ENCODE data around the gene RNASE9. TPM values are rescaled to one million over a fixed set of nuclear protein-coding genes. Genes with fewer than 3 reads are reported as not detected.
"Not testable (repeated sequence)": the region's sequence is repeated elsewhere in the genome, so short reads cannot be mapped to it uniquely, and the experiment has no call there.

The RNASE9 gene
- total and polyA plus RNA-seq, 4 donors: not detected

- no peak for DNase-seq (ENCODE audit: low spot score)
- TF ChIP-seq, protein P1, sequence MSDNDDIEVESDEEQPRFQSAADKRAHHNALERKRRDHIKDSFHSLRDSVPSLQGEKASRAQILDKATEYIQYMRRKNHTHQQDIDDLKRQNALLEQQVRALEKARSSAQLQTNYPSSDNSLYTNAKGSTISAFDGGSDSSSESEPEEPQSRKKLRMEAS (IDR thresholded peaks at IDR 0.05): no peak
- TF ChIP-seq HNF4A (conservative IDR thresholded peaks at IDR 0.05) (peak in 1 of 2 donors; percentile 55), RAD21 (IDR thresholded peaks at IDR 0.05) (peak in 1 of 2 donors; percentile 17), SP1 (IDR thresholded peaks at IDR 0.05) (no peak)
- WGBS: 56% methylated on average over 9 of the region's 9 CpGs
- Histone ChIP-seq H3K27me3 (ENCODE audit: control insufficient read depth in 4 of 4, insufficient read depth in 4 of 4, low read length in 3 of 4) (no peaks in the 10 kb centered on the region), H3K4me3 (ENCODE audit: low read depth in 1 of 3, low read length in 3 of 3) (no peak overlapping the region), H3K36me3 (ENCODE audit: control insufficient read depth in 4 of 4, insufficient read depth in 3 of 4, low read depth in 1 of 4, low read length in 3 of 4) (no peaks in the 10 kb centered on the region), H3K9me3 (ENCODE audit: control insufficient read depth in 4 of 4, low read length in 3 of 4) (no peaks in the 10 kb centered on the region), H3K4me1 (ENCODE audit: control insufficient read depth in 4 of 4, insufficient read depth in 4 of 4, low read length in 3 of 4) (peaks cover 0 to 15% (median 0%) of the 10 kb centered on the region in 4 donors), H3K9ac (ENCODE audit: low read depth in 1 of 2, low read length in 2 of 2) (no peak overlapping the region), H3K27ac (ENCODE audit: low read depth in 1 of 2, low read length in 2 of 2) (no peak overlapping the region)
Measured at GRCh38 chr14:20602583-20602982, 41.7 kb upstream of the RNASE9 start.

GRCh38 chr14:20601522-20601921, 40.7 kb upstream of the RNASE9 start:
- Histone ChIP-seq H3K9me3 (ENCODE audit: control insufficient read depth in 4 of 4, low read length in 3 of 4) (no peaks in the 10 kb centered on the region), H3K4me3 (ENCODE audit: low read depth in 1 of 3, low read length in 3 of 3) (no peak overlapping the region), H3K36me3 (ENCODE audit: control insufficient read depth in 4 of 4, insufficient read depth in 3 of 4, low read depth in 1 of 4, low read length in 3 of 4) (no peaks in the 10 kb centered on the region), H3K27ac (ENCODE audit: low read depth in 1 of 2, low read length in 2 of 2) (no peak overlapping the region), H3K27me3 (ENCODE audit: control insufficient read depth in 4 of 4, insufficient read depth in 4 of 4, low read length in 3 of 4) (no peaks in the 10 kb centered on the region), H3K4me1 (ENCODE audit: control insufficient read depth in 4 of 4, insufficient read depth in 4 of 4, low read length in 3 of 4) (peaks cover 0 to 11% (median 0%) of the 10 kb centered on the region in 4 donors), H3K9ac (ENCODE audit: low read depth in 1 of 2, low read length in 2 of 2) (no peak overlapping the region)
- no peak for TF ChIP-seq JUND (IDR thresholded peaks at IDR 0.05)
- TF ChIP-seq FOXA2 (IDR thresholded peaks at IDR 0.05): no peak
- TF ChIP-seq EGR1 (IDR thresholded peaks at IDR 0.05; ENCODE audit: low read depth in 2 of 2): no peak
- TF ChIP-seq ATF3 (IDR thresholded peaks at IDR 0.05): no peak
- TF ChIP-seq GABPA (IDR thresholded peaks at IDR 0.05 in 1 of 2, conservative IDR thresholded peaks at IDR 0.05 in 1 of 2): no peak
- TF ChIP-seq, protein P2, sequence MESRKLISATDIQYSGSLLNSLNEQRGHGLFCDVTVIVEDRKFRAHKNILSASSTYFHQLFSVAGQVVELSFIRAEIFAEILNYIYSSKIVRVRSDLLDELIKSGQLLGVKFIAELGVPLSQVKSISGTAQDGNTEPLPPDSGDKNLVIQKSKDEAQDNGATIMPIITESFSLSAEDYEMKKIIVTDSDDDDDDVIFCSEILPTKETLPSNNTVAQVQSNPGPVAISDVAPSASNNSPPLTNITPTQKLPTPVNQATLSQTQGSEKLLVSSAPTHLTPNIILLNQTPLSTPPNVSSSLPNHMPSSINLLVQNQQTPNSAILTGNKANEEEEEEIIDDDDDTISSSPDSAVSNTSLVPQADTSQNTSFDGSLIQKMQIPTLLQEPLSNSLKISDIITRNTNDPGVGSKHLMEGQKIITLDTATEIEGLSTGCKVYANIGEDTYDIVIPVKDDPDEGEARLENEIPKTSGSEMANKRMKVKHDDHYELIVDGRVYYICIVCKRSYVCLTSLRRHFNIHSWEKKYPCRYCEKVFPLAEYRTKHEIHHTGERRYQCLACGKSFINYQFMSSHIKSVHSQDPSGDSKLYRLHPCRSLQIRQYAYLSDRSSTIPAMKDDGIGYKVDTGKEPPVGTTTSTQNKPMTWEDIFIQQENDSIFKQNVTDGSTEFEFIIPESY (IDR thresholded peaks at IDR 0.05): no peak
- no peak for TF ChIP-seq HNF4G (IDR thresholded peaks at IDR 0.05)
- TF ChIP-seq YY1 (IDR thresholded peaks at IDR 0.05): no peak
- 82% methylated on average over 12 of the region's 12 CpGs for WGBS
- DNase-seq (ENCODE audit: low spot score): no peak

DNA sequence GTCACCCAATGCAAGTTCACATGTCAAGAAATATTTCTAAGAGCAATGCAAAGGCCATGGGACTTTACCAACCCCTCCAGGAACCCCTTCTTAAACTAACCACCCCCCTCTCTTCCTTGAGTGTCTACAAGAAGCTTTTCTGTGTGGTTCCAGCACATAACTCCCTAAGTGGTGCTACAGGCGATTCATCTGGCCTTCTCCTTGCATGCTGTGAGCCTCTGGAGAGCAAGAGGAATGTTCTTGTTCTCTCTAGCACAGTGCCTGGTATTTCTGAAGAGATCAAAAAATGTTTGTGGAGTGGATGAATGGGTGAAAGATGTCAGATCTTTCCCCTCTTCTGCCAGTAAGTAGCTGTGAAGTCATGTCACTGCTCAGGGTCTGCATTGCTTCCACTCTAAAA, 36.3 kb upstream of the RNASE9 start:
- DNase-seq (ENCODE audit: low spot score): no peak
- Histone ChIP-seq H3K27me3 (ENCODE audit: control insufficient read depth in 4 of 4, insufficient read depth in 4 of 4, low read length in 3 of 4) (no peaks in the 10 kb centered on the region), H3K36me3 (ENCODE audit: control insufficient read depth in 4 of 4, insufficient read depth in 3 of 4, low read depth in 1 of 4, low read length in 3 of 4) (no peaks in the 10 kb centered on the region), H3K27ac (ENCODE audit: low read depth in 1 of 2, low read length in 2 of 2) (no peak overlapping the region), H3K9me3 (ENCODE audit: control insufficient read depth in 4 of 4, low read length in 3 of 4) (no peaks in the 10 kb centered on the region), H3K4me3 (ENCODE audit: low read depth in 1 of 3, low read length in 3 of 3) (no peak overlapping the region), H3K9ac (ENCODE audit: low read depth in 1 of 2, low read length in 2 of 2) (no peak overlapping the region), H3K4me1 (ENCODE audit: control insufficient read depth in 4 of 4, insufficient read depth in 4 of 4, low read length in 3 of 4) (no peaks in the 10 kb centered on the region)
- TF ChIP-seq HNF4A (conservative IDR thresholded peaks at IDR 0.05) (no peak), FOXA2 (IDR thresholded peaks at IDR 0.05) (no peak), FOXA1 (IDR thresholded peaks at IDR 0.05) (no peak), SP1 (IDR thresholded peaks at IDR 0.05) (no peak), ATF3 (IDR thresholded peaks at IDR 0.05) (no peak), GABPA (IDR thresholded peaks at IDR 0.05 in 1 of 2, conservative IDR thresholded peaks at IDR 0.05 in 1 of 2) (no peak), RXRA (IDR thresholded peaks at IDR 0.05) (no peak), EGR1 (IDR thresholded peaks at IDR 0.05; ENCODE audit: low read depth in 2 of 2) (no peak), JUND (IDR thresholded peaks at IDR 0.05) (no peak)
- TF ChIP-seq, protein P2 (IDR thresholded peaks at IDR 0.05): no peak
- TF ChIP-seq, protein P3, sequence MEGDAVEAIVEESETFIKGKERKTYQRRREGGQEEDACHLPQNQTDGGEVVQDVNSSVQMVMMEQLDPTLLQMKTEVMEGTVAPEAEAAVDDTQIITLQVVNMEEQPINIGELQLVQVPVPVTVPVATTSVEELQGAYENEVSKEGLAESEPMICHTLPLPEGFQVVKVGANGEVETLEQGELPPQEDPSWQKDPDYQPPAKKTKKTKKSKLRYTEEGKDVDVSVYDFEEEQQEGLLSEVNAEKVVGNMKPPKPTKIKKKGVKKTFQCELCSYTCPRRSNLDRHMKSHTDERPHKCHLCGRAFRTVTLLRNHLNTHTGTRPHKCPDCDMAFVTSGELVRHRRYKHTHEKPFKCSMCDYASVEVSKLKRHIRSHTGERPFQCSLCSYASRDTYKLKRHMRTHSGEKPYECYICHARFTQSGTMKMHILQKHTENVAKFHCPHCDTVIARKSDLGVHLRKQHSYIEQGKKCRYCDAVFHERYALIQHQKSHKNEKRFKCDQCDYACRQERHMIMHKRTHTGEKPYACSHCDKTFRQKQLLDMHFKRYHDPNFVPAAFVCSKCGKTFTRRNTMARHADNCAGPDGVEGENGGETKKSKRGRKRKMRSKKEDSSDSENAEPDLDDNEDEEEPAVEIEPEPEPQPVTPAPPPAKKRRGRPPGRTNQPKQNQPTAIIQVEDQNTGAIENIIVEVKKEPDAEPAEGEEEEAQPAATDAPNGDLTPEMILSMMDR (IDR thresholded peaks at IDR 0.05; ENCODE audit: low read depth, low read length, missing input control): no peak
- WGBS: 88% methylated on average over 1 of the region's 1 CpG

DNA sequence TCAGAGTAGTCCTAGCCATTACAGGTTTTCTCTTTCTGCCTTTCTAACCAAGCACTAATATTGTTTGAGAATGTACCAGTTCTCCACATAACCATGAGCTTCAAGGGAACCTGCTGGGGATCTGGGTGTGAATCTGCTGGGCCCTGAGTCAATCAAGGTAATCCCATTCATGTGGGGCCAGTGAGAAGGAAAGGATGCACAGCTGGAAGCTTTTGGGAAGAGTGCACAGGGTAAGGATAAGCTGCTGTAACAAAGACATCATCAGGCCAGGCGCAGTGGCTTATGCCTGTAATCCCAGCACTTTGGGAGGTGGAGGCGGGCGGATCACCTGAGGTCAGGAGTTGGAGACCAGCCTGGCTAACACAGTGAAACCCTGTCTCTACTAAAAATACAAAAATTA, 34.9 kb upstream of the RNASE9 start:
- WGBS: 95% methylated on average over 3 of the region's 3 CpGs
- H3K9ac ChIP-seq (ENCODE audit: low read depth in 1 of 2, low read length in 2 of 2); H3K4me3 ChIP-seq (ENCODE audit: low read depth in 1 of 3, low read length in 3 of 3); H3K9me3 ChIP-seq (ENCODE audit: control insufficient read depth in 4 of 4, low read length in 3 of 4); DNase-seq (ENCODE audit: low spot score); H3K27me3 ChIP-seq (ENCODE audit: control insufficient read depth in 4 of 4, insufficient read depth in 4 of 4, low read length in 3 of 4); H3K36me3 ChIP-seq (ENCODE audit: control insufficient read depth in 4 of 4, insufficient read depth in 3 of 4, low read depth in 1 of 4, low read length in 3 of 4); H3K4me1 ChIP-seq (ENCODE audit: control insufficient read depth in 4 of 4, insufficient read depth in 4 of 4, low read length in 3 of 4); H3K27ac ChIP-seq (ENCODE audit: low read depth in 1 of 2, low read length in 2 of 2): not testable (repeated sequence)
